ENCODE results near the gene AFG1L. TPM values are rescaled to one million over a fixed set of nuclear protein-coding genes. Genes with fewer than 3 reads are reported as not detected.

Gene AFG1L
- total and polyA plus RNA-seq, 10 donors = 1.8 to 13.0 (median 4.4) TPM

- Histone ChIP-seq H3K27ac (peak overlapping the region in 4 of 8 donors; percentile 6 to 21 (median 16)), H3K4me3 (no peak overlapping the region), H3K36me3 (peaks cover 0 to 64% (median 4%) of the 10 kb centered on the region in 6 donors), H3K27me3 (replicated peaks in 1 of 7) (no peaks in the 10 kb centered on the region), H3K4me1 (peaks cover 34 to 98% (median 82%) of the 10 kb centered on the region in 6 donors), H3K9me3 (no peaks in the 10 kb centered on the region)
- DNase-seq = no peak
- 59 to 84% (median 71%) methylated on average over 2 of the region's 2 CpGs for WGBS, 5 donors
- intact Hi-C loops (cut with DNase I; ENCODE audit: low total_unique reads) = no loop called here
- TF ChIP-seq POLR2A (IDR thresholded peaks at IDR 0.05) (no peak), CTCF (IDR thresholded peaks at IDR 0.05 in 8 of 11, conservative IDR thresholded peaks at IDR 0.05 in 3 of 11) (no peak), POLR2AphosphoS5 (IDR thresholded peaks at IDR 0.05) (no peak)
Measured at GRCh38 chr6:108251252-108251651, 43.6 kb upstream of the AFG1L start.

- 71 to 89% (median 75%) methylated on average over 5 of the region's 5 CpGs for WGBS, 5 donors
- H3K27ac ChIP-seq = peak overlapping the region in 3 of 8 donors; percentile 6 to 21 (median 14)
- peaks cover 41 to 100% (median 88%) of the 10 kb centered on the region in 6 donors for H3K4me1 ChIP-seq
- H3K4me3 ChIP-seq = no peak overlapping the region
- peaks cover 0 to 61% (median 4%) of the 10 kb centered on the region in 6 donors for H3K36me3 ChIP-seq
- no peak for DNase-seq
- TF ChIP-seq CTCF (IDR thresholded peaks at IDR 0.05 in 8 of 11, conservative IDR thresholded peaks at IDR 0.05 in 3 of 11) = no peak
- TF ChIP-seq POLR2AphosphoS5 (IDR thresholded peaks at IDR 0.05) = no peak
- TF ChIP-seq POLR2A (IDR thresholded peaks at IDR 0.05) = no peak
- intact Hi-C loops (cut with DNase I; ENCODE audit: low total_unique reads) = no loop called here
- no peaks in the 10 kb centered on the region for H3K27me3 ChIP-seq (replicated peaks in 1 of 7)
- H3K9me3 ChIP-seq = no peaks in the 10 kb centered on the region
Measured at GRCh38 chr6:108252055-108252454, 42.8 kb upstream of the AFG1L start.

- intact Hi-C loops (cut with DNase I; ENCODE audit: low total_unique reads) = no loop called here
- H3K27me3 ChIP-seq (replicated peaks in 1 of 7) = no peaks in the 10 kb centered on the region
- 96 to 100% (median 97%) methylated on average over 1 of the region's 1 CpG for WGBS, 5 donors
- H3K36me3 ChIP-seq = peaks cover 0 to 61% (median 4%) of the 10 kb centered on the region in 6 donors
- DNase-seq = no peak
- TF ChIP-seq POLR2A (IDR thresholded peaks at IDR 0.05) (no peak), POLR2AphosphoS5 (IDR thresholded peaks at IDR 0.05) (no peak), CTCF (IDR thresholded peaks at IDR 0.05 in 8 of 11, conservative IDR thresholded peaks at IDR 0.05 in 3 of 11) (no peak)
- H3K4me1 ChIP-seq = peaks cover 47 to 100% (median 90%) of the 10 kb centered on the region in 6 donors
- H3K27ac ChIP-seq = peak overlapping the region in 3 of 8 donors; percentile 82 to 88 (median 85)
- no peak overlapping the region for H3K4me3 ChIP-seq
- no peaks in the 10 kb centered on the region for H3K9me3 ChIP-seq
Measured at GRCh38 chr6:108253241-108253640, 41.6 kb upstream of the AFG1L start.

GRCh38 chr6:108254433-108255410 lies 40.1 kb upstream of the AFG1L start:
- Histone ChIP-seq H3K4me1 (peaks cover 59 to 100% (median 93%) of the 10 kb centered on the region in 6 donors), H3K4me3 (peak overlapping the region in 1 of 8 donors; percentile 21), H3K9me3 (no peaks in the 10 kb centered on the region), H3K27me3 (replicated peaks in 1 of 7) (no peaks in the 10 kb centered on the region), H3K27ac (peak overlapping the region in 7 of 8 donors; percentile 51 to 88 (median 74)), H3K36me3 (peaks cover 0 to 49% (median 4%) of the 10 kb centered on the region in 6 donors)
- TF ChIP-seq POLR2AphosphoS5 (IDR thresholded peaks at IDR 0.05) = no peak
- no peak for TF ChIP-seq POLR2A (IDR thresholded peaks at IDR 0.05)
- no peak for TF ChIP-seq CTCF (IDR thresholded peaks at IDR 0.05 in 8 of 11, conservative IDR thresholded peaks at IDR 0.05 in 3 of 11)
- intact Hi-C loops (cut with DNase I; ENCODE audit: low total_unique reads) = no loop called here
- DNase-seq = no peak
- WGBS, 5 donors = 78 to 91% (median 85%) methylated on average over 4 of the region's 4 CpGs

All from spleen (tissue), 11 donors.